SK-N-SH (cell line): ENCODE measurements around the gene ERI3.

Experiments
- CTCF ChIP-seq: fragments of 200-600 bp; sonication (generic); IDR thresholded peaks from 2 replicates; pipeline ENCODE4 v1.6.1; 2017; ENCODE audit warnings: antibody characterized with exemption, mild to moderate bottlenecking, moderate library complexity
- EP300 ChIP-seq, 2 experiments: IDR thresholded peaks; 2 replicates each; pipeline versions ENCODE4 v1.4.0 to v1.6.1; 2012; ENCODE audit warnings: borderline replicate concordance in 1 of 2, low read depth in 1 of 2, low read length in 1 of 2
- EZH2phosphoT487 ChIP-seq: fragments of 200-600 bp; sonication (generic); IDR thresholded peaks from 2 replicates; pipeline ENCODE4 v1.6.1; 2017; ENCODE audit warnings: low read depth, mixed run types, mild to moderate bottlenecking, antibody characterized with exemption, moderate library complexity, borderline replicate concordance
- GABPA ChIP-seq: IDR thresholded peaks from 2 replicates; pipeline ENCODE4 v1.4.0; 2012; ENCODE audit warnings: low read depth, mild to moderate bottlenecking
- JUND ChIP-seq: IDR thresholded peaks from 2 replicates; pipeline ENCODE4 v1.4.0; 2012
- NFIC ChIP-seq: IDR thresholded peaks from 2 replicates; pipeline ENCODE4 v1.4.0; 2012; ENCODE audit warnings: borderline replicate concordance
- POLR2AphosphoS5 ChIP-seq: IDR thresholded peaks from 2 replicates; pipeline ENCODE4 v1.6.1; 2012; ENCODE audit warnings: low read depth, low read length
- RCOR1 ChIP-seq: fragments of 150-350 bp; IDR thresholded peaks from 2 replicates; pipeline ENCODE4 v1.6.1; 2017; ENCODE audit warnings: antibody characterized with exemption, low read length
- TAF1 ChIP-seq: IDR thresholded peaks from 2 replicates; pipeline ENCODE4 v1.6.1; 2012; ENCODE audit warnings: low read depth, mild to moderate bottlenecking, low read length, moderate library complexity, borderline replicate concordance
- USF2 ChIP-seq: fragments of 150-350 bp; IDR thresholded peaks from 2 replicates; pipeline ENCODE4 v1.6.1; 2017; ENCODE audit warnings: antibody characterized with exemption, low read length, low read depth, borderline replicate concordance
- YY1 ChIP-seq: IDR thresholded peaks from 2 replicates; pipeline ENCODE4 v1.4.0; 2012; ENCODE audit warnings: low read depth, mild to moderate bottlenecking
- TF ChIP-seq, protein P1 (sequence below): IDR thresholded peaks from 2 replicates; pipeline ENCODE4 v1.4.0; 2012; ENCODE audit warnings: low read depth, borderline replicate concordance

DNA sequence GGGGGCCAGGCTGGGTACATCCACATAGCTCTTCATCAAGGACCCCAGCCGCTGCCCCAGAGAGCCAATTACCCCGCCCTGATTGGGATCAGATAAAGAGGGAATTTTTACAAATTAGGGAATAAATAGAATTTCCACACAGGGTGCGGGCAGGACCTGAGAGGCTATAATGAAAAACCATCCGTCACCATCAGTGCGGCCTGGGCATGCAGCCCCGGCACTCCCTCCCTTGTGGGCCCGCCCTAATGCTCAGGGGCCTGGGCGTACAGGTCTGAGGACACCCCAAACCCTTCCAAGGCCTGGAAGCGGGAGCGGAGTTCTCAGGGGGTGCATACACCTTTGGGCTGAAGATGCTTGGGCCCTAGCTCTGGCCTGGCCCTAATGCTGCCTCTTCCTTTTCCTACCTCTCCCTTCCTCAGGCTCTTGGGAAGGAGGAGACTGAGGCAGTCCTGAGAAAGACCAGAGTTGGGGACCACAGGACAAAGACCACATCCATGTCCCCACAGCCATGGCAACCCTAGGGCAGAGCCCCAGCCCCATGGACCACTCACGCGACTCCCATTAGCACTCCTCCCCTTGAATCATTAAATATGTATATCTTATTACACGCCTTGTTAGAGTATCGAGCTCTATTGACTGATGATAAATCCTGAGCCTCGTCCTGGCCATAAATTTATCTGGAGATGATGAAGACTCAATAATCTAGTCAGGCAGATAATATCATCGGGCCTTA is 125.5 kb downstream of the ERI3 start:
- TF ChIP-seq CTCF (no peak), NFIC (no peak), RCOR1 (no peak), JUND (no peak), GABPA (no peak), YY1 (no peak), TAF1 (no peak), POLR2AphosphoS5 (no peak), EZH2phosphoT487 (no peak), EP300 (IDR thresholded peaks at IDR 0.05; ENCODE audit: borderline replicate concordance in 1 of 2, low read depth in 1 of 2, low read length in 1 of 2) (no peak), USF2 (no peak)
- TF ChIP-seq, protein P1, sequence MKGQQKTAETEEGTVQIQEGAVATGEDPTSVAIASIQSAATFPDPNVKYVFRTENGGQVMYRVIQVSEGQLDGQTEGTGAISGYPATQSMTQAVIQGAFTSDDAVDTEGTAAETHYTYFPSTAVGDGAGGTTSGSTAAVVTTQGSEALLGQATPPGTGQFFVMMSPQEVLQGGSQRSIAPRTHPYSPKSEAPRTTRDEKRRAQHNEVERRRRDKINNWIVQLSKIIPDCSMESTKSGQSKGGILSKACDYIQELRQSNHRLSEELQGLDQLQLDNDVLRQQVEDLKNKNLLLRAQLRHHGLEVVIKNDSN: no peak
